Activated naive CD4-positive, alpha-beta T cell treated with anti-CD3 and anti-CD28 coated beads, Interleukin-2, amount 50 U/mL, for 24 hours (primary cell): ENCODE results near the gene NOTCH1.

ENCODE experiments used
- H3K27ac Mint-ChIP-seq: one replicate; pipeline ENCODE4 v1.8.0; 2021; ENCODE audit warnings: mild to moderate bottlenecking, mixed read lengths
- H3K27me3 Mint-ChIP-seq: one replicate; pipeline ENCODE4 v1.8.0; 2021; ENCODE audit warnings: mixed read lengths
- H3K36me3 Mint-ChIP-seq: one replicate; pipeline ENCODE4 v1.8.0; 2021; ENCODE audit warnings: mixed read lengths
- H3K4me1 Mint-ChIP-seq: one replicate; pipeline ENCODE4 v1.8.0; 2021; ENCODE audit warnings: mixed read lengths
- H3K4me3 Mint-ChIP-seq: one replicate; pipeline ENCODE4 v1.8.0; 2021; ENCODE audit warnings: mild to moderate bottlenecking, mixed read lengths
- H3K9me3 Mint-ChIP-seq: one replicate; pipeline ENCODE4 v1.8.0; 2021; ENCODE audit warnings: mixed read lengths

NOTCH1 gene

DNA sequence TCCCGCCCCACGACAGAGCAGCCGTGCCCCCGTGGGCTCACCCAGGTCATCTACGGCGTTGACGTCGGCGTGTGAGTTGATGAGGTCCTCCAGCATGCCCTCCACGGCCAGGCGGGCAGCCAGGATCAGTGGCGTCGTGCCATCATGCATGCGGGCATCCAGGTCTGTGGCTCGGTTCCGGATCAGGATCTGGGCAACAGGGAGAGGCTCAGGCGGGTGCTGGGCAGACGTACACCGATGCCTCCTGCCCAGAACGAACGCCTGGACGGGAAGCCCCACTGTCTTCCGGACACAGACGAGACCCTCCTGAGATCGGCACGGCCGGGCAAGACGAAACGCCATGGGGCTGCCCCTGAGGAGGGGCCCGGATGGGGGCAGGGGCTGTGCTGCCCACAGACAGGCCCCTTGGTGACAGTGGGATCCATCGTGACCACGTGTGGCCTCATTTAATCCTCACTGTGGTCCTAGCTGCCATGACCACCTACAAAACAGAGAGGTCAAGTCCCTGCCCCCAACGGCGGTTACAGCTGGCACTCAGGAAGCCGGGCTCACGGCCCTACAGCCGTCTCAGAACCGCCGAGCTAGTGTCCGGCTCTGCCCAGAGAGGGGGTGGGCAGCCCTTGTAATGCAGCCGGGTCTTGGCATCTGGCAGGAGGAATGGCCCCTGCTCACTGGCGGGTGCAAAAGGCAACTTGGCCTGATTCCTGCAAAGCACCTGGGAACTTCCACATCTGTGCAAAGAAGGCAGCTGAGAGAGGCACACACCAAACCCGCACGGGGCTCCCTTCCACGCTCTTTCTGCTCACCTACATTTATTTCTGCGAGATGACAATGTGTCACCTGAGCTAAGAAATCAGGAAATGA, 46.5 kb downstream of the NOTCH1 start:
- H3K27ac Mint-ChIP-seq = peak overlapping the region; percentile 46
- no peak overlapping the region for H3K4me3 Mint-ChIP-seq
- no peaks in the 10 kb centered on the region for H3K27me3 Mint-ChIP-seq
- H3K36me3 Mint-ChIP-seq = peaks cover 1% of the 10 kb centered on the region
- H3K4me1 Mint-ChIP-seq = no peaks in the 10 kb centered on the region
- no peaks in the 10 kb centered on the region for H3K9me3 Mint-ChIP-seq

DNA sequence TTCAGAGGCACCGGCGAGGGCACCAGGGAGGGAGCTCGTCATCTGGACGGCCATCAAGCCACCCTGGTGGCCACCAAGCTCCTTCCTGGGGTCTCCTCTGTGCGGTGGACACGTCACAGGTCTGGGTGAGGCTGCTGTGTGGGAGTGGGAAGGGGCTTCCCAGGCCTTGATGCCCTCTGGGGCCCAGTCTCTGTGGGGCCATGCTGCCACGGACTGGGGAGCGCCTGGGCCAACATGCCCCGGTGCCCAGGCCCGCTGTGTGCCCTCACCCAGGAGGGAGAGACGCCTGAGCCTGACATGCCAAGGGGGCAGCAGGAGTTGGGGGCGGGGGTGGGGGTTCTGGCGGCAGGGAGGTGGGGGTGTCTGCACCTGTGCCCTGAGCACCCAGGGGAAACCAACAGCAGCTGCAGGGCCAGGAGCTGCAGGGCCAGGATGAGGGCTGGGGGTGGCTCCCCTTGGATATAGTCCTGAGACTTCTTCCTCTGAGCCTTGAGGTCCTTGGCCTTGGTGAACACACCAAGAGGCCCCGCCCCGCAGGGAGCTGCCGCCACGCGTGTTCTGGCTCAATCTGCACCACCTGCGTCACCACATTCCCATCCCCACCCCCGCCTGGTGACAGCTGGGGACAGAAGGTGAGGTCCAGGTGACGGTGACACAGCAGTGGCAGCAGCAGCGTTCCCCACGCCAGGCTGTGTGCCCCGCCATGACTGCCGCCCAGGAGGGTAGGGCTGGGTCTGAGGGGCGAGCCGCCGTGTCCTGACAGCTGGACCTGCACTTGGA, 47.7 kb downstream of the NOTCH1 start:
- H3K4me3 Mint-ChIP-seq = no peak overlapping the region

DNA sequence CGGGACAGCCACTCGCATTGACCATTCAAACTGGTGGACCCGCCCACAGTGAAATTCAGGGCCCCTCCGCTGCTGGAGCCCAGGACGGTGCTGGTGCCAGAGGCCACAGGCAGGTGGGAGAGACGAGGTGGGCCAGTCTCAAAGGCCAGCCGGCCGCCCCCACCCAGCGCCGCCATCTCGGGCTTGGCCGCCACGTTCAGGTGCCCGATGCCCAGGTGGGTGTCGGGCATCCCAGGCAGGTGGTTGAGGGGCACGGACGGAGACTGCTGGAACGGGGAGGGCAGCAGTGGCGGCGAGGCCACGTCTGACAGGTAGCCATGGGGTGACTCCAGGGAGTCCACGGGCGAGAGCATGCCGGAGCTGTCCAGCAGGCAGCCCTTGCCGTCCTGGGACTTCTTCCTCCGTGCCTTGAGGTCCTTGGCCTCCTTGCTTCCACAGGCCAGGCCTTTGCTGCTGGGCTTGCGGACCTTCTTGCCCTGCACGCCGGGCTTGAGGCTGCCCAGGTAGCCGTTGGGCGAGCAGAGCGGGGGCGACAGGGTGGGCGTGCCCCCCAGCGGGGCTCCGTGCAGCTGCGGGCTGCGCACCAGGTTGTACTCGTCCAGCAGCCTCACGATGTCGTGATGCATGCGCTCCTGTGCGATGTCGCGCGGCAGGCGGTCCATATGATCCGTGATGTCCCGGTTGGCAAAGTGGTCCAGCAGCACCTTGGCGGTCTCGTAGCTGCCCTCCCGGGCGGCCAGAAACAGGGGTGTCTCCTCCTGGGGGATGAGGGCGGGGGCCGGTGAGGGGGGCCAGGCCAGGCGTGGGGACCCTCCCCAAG, 48.8 kb downstream of the NOTCH1 start:
- no peak overlapping the region for H3K27ac Mint-ChIP-seq
- H3K4me1 Mint-ChIP-seq = no peaks in the 10 kb centered on the region
- H3K4me3 Mint-ChIP-seq = no peak overlapping the region
- H3K36me3 Mint-ChIP-seq = peaks cover 1% of the 10 kb centered on the region
- H3K9me3 Mint-ChIP-seq = no peaks in the 10 kb centered on the region
- no peaks in the 10 kb centered on the region for H3K27me3 Mint-ChIP-seq

More for the DNA sequence above, 47.7 kb downstream of the NOTCH1 start:
- Mint-ChIP-seq H3K4me1 (no peaks in the 10 kb centered on the region), H3K27me3 (no peaks in the 10 kb centered on the region), H3K27ac (no peak overlapping the region), H3K9me3 (no peaks in the 10 kb centered on the region), H3K36me3 (peaks cover 1% of the 10 kb centered on the region)

DNA sequence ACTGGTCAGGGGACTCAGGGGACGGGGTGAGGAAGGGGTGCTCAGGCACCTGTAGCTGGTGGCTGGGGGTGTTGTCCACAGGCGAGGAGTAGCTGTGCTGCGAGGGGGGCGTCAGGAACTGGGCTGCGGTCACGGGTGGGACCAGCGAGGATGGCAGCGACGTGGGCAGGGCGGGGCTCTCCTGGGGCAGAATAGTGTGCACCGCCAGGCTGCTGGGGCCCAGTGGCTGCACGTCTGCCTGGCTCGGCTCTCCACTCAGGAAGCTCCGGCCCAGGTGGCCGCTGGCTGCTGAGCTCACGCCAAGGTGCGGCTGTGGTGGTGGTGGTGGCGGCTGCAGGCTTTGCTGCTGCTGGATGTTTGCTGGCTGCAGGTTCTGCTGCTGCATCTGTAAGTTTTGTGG, 49.7 kb downstream of the NOTCH1 start:
- Mint-ChIP-seq H3K4me1 (no peaks in the 10 kb centered on the region), H3K36me3 (no peaks in the 10 kb centered on the region), H3K27me3 (no peaks in the 10 kb centered on the region), H3K4me3 (no peak overlapping the region), H3K27ac (no peak overlapping the region), H3K9me3 (no peaks in the 10 kb centered on the region)

DNA sequence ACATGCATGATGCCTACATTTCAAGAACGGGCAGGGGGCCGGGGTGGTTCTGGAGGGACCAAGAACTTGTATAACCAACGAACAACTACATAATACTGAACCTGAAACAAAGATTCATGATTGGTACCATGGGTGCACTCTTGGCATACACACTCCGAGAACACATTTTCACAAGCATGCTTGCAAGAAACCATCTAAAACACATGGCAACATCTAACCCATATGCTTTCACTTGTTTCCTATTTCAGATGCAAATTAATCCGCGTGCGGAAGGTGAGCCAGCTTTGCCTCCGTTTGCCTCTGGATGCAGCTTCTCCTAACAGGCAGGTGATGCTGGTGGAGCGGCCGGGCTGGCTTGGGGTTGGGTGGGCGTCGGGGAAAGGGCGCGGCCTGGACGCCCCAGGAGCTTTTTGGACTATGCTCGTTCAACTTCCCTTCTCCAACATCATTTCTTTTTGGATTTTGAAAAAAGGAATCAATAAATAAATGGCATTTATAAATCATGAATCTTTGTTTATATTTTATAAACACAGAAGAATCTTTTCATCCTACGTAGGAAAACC, 50.5 kb downstream of the NOTCH1 start:
- Mint-ChIP-seq H3K27ac (no peak overlapping the region), H3K4me3 (no peak overlapping the region), H3K4me1 (no peaks in the 10 kb centered on the region), H3K9me3 (no peaks in the 10 kb centered on the region), H3K27me3 (no peaks in the 10 kb centered on the region), H3K36me3 (no peaks in the 10 kb centered on the region)

DNA sequence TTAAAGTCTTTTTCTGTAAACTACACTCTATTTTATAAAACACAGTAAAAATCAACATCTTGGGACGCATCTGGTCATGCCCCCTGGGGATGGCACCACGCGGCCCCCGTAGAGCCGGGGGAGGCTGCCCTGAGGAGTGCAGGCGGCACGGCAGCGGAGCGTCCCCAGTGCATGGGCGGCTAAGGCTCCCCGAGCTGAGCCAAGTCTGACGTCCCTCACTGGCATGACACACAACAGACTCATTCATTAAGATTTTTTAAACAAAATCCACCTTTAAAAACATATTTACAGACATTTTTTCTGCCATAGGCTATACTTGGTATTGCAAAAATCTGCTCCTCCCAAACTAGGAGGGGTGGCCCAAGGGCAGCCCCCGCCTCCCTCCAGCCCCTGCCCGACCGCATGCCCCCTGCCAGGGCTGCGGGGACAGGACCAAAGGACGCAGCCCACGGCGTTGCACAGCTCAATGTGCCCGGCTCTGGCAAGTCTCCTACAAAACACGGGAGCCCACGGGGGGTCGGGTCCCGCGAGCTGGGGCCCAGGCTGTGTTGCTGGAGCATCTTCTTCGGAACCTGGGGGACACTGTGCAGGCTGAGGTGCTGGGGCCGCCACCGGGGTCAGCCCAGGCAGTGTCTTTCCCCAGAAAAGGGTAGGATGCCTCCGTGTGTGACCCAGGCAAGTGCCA, 51.2 kb downstream of the NOTCH1 start:
- Mint-ChIP-seq H3K36me3 (no peaks in the 10 kb centered on the region), H3K4me3 (no peak overlapping the region), H3K4me1 (no peaks in the 10 kb centered on the region), H3K27me3 (no peaks in the 10 kb centered on the region), H3K9me3 (no peaks in the 10 kb centered on the region), H3K27ac (no peak overlapping the region)

DNA sequence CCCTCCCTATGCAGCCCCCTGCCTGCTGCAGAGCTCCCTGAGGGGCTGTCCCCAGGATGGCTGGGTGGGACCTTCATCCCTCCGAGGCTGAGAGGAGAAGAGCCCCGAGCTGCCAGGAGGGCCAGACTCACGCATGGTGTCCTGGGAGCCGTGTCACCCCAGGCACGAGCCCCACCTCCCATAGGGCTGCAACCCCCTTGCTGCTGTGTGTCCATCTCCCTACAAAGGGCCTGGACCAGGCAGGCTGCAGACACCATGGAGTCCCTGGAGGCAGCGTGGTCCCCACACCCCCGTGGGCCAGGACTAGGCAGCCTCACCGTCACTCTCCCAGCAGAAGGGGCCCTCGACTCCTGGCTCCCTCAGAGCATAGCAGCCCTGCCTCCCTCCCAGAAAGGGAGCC, 51.8 kb downstream of the NOTCH1 start:
- no peaks in the 10 kb centered on the region for H3K4me1 Mint-ChIP-seq
- no peaks in the 10 kb centered on the region for H3K27me3 Mint-ChIP-seq
- H3K27ac Mint-ChIP-seq = no peak overlapping the region

DNA sequence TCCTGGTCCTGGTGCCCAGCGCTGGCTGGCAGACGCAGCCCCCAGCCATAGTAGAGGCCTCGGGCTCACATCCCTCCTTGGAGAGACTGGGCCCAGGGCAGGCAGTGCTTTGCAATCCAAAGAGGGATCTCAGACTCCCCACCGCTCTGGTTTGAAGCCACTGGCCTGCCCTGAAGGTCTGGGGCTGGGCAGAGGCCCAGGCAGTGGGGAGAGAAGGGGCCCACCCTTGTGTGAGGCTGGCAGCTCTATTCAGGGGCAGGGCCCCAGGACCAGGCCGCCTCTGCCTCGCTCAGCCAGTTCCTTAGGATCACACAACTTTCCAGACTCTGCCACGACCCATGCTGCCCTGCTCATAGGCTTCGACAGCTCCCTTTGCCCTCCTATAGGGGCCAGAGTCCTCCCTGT, 52.3 kb downstream of the NOTCH1 start:
- no peak overlapping the region for H3K4me3 Mint-ChIP-seq
- no peaks in the 10 kb centered on the region for H3K27me3 Mint-ChIP-seq
- H3K27ac Mint-ChIP-seq = no peak overlapping the region
- H3K9me3 Mint-ChIP-seq = no peaks in the 10 kb centered on the region
- no peaks in the 10 kb centered on the region for H3K4me1 Mint-ChIP-seq
- no peaks in the 10 kb centered on the region for H3K36me3 Mint-ChIP-seq

More for the DNA sequence above, 51.8 kb downstream of the NOTCH1 start:
- no peaks in the 10 kb centered on the region for H3K36me3 Mint-ChIP-seq
- no peak overlapping the region for H3K4me3 Mint-ChIP-seq
- no peaks in the 10 kb centered on the region for H3K9me3 Mint-ChIP-seq

DNA sequence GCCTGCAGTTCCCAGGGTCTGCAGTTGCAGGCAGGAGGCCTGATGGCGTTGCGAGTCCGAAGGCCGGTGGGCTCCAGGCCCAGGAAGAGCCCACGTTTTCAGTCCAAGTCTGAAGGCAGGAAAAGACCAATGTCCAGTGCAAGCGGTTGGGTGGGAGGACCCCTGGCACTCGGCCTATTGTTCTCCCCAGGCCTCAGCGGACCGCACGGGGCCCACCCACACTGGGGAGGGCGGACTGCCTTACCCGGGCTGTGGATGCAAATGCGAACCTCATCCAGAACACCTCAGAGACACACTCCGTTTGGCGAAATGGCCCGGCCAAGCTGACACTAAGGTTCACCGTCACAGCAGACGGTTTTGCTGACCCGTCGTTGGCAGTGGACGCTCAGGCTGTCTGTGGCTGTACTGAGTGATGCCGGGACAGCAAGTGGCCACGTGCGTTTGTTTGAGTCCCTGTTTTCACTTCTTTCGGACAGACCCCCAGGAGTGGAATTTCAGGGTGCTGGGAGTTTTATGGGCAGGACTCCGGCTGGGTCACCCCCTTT, 52.8 kb downstream of the NOTCH1 start:
- H3K4me1 Mint-ChIP-seq = no peaks in the 10 kb centered on the region
- no peak overlapping the region for H3K4me3 Mint-ChIP-seq
- H3K9me3 Mint-ChIP-seq = no peaks in the 10 kb centered on the region
- no peak overlapping the region for H3K27ac Mint-ChIP-seq
- no peaks in the 10 kb centered on the region for H3K27me3 Mint-ChIP-seq
- H3K36me3 Mint-ChIP-seq = no peaks in the 10 kb centered on the region

DNA sequence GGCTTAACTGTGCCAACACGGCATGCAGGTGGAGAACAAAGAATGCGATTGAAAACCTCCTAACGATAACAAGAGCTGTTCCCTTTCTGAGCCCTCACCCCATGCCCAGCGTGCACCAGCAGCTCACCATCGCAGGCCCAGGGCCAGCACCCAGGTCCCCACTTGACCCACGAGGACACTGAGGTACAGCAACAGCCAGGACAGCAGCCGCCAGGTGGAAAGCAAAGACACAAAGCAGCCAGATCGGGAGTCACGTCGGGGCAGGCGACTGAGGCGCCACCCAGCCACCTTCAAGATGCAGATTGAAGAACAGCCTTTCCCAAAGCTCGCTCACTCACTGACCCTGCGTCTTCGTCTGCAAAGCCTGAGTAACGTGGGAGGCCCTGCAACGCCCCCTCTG, 56.1 kb downstream of the NOTCH1 start:
- H3K27me3 Mint-ChIP-seq = no peaks in the 10 kb centered on the region
- H3K4me3 Mint-ChIP-seq = no peak overlapping the region
- peaks cover 6% of the 10 kb centered on the region for H3K4me1 Mint-ChIP-seq
- H3K27ac Mint-ChIP-seq = no peak overlapping the region
- no peaks in the 10 kb centered on the region for H3K9me3 Mint-ChIP-seq
- no peaks in the 10 kb centered on the region for H3K36me3 Mint-ChIP-seq

DNA sequence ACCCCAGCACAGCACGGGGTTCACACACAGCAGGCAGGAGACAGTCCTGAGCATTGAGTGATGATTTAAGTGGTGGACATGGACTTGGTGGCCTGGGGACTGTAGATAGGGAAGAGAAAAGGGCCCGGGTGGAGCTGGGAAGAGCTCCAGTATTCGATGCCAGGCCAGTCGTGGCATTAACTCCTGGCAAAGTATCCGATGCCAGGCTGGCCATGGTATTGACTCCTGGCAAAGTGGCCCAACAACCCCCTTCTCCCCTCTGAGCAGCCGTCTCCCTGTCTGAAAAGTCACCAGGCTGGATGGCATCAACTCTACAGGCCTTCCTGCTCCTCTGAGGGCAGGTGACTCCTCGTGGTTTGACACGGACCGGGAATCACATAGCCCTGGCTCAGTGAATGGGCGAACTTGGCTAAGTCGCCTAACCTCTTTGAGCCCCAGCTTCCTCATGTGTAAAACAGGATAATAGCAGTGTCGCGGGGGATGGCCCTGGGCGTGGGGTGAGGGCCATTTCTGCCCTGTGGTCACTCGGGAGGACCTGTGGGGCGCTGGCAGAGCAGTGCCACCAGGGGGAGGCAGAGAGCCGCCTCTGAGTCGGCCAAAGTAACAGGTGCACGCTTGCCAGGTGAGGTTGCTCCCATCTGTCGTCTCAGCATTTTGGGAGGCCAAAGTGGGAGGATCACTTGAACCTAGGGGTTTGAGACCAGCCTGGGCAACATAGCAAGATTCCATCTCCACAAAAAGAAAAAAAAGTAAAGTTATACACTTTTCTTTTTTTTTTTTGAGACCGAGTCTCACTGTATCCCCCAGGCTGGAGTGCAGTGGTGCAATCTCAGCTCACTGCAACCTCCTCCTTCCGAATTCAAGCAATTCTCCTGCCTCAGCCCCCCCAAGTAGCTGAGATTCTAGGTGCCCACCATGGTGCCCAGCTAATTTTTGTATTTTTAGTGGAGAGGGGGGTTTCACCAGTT, 57.3 kb downstream of the NOTCH1 start:
- H3K36me3 Mint-ChIP-seq = no peaks in the 10 kb centered on the region
- H3K27me3 Mint-ChIP-seq = no peaks in the 10 kb centered on the region
- H3K27ac Mint-ChIP-seq = no peak overlapping the region

DNA sequence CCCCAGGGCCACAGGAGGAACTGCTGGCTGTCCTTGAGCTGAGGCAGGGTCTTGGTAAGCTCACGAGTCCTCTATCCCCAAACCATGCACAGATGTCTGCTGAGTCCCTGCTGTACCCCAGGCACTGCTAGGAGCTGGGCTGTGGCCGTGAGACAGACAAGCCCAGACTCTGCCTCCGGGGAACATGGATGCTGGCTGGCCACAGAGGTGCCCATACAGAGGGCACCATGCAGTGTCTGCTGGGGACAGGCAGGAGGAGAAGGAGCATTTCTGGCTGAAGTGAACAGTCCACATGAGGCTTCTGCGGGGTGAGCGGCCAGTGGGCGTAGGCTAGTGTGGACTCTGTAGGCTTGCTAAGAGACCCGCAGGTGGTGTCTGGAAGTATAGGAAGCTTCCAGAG, 58.2 kb downstream of the NOTCH1 start:
- Mint-ChIP-seq H3K27me3 (no peaks in the 10 kb centered on the region), H3K4me3 (no peak overlapping the region), H3K27ac (no peak overlapping the region), H3K36me3 (no peaks in the 10 kb centered on the region), H3K9me3 (no peaks in the 10 kb centered on the region), H3K4me1 (peaks cover 7% of the 10 kb centered on the region)

More for the DNA sequence above, 57.3 kb downstream of the NOTCH1 start:
- Mint-ChIP-seq H3K9me3 (no peaks in the 10 kb centered on the region), H3K4me1 (peaks cover 7% of the 10 kb centered on the region), H3K4me3 (no peak overlapping the region)

DNA sequence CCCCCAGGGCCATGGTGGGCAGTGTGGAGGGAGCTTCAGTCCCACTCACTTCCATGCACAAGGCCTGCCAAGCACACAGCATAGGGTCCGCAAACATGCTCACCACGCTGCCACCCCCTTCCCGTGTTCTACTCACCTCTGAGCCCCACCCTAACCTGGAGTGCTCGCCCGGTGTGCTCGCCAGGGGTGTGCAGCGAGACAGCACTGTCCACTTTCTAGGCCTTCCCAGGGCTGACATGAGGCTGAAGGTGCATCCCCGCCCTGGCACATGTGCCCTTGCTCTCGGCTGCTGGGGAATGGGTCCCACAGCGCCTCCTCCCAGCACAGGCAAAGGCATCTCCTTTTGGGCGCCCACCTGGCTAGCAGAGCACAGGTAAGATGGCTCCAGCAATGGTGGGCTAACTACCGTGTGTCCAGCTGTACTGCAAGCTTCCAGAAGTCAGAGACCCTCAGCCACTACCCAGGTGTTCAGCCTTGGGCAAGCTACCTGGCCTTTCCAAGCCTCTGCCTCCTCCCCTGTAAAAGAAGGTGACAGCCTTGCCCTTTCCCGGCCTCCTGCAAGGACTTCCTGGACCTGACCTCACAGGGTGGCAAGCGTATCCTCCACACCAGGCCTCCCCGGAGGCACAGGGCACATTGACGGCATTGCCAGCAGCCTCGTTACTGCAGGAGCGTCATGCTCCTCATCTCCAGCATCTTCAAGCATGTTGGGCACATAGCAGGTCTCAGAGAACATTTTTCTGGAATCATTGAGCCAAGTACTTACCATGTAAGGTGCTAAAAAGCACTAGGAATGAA, 58.8 kb downstream of the NOTCH1 start:
- no peaks in the 10 kb centered on the region for H3K9me3 Mint-ChIP-seq
- no peaks in the 10 kb centered on the region for H3K36me3 Mint-ChIP-seq
- no peak overlapping the region for H3K27ac Mint-ChIP-seq
- no peaks in the 10 kb centered on the region for H3K27me3 Mint-ChIP-seq
- H3K4me1 Mint-ChIP-seq = peaks cover 8% of the 10 kb centered on the region
- no peak overlapping the region for H3K4me3 Mint-ChIP-seq
